Motor neuron (in vitro differentiated cells): Measurements from ENCODE around the gene C1orf141. TPM values are rescaled to one million over a fixed set of nuclear protein-coding genes. Genes with fewer than 3 reads are reported as not detected.
"Not testable (repeated sequence)": the region's sequence is repeated elsewhere in the genome, so short reads cannot be mapped to it uniquely, and the experiment has no call there.

Source experiments
- ATAC-seq, 8 experiments: fragments of 200-7000 bp; cut with Tn5 transposase; replicated peaks in 6 of 8; 2 replicates each; pipeline ENCODE4 v1.8.0; 2021; ENCODE audit warnings: mild to moderate bottlenecking in 8 of 8, moderate library complexity in 8 of 8
- H3K27ac ChIP-seq, 2 donors: fragments of 250-450 bp; sonication (Bioruptor Pico); 2 replicates each; pipeline ENCODE4 v1.9.0; 2021; ENCODE audit warnings: antibody characterized with exemption in 2 of 2, mild to moderate bottlenecking in 2 of 2, moderate library complexity in 1 of 2
- H3K4me1 ChIP-seq, 2 donors: fragments of 250-450 bp; sonication (Bioruptor Pico); replicated peaks in 1 of 2; 2 replicates each; pipeline ENCODE4 v1.6.1; 2021; ENCODE audit warnings: antibody characterized with exemption in 2 of 2, mild to moderate bottlenecking in 2 of 2, moderate library complexity in 1 of 2
- H3K4me3 ChIP-seq, 5 donors: fragments of 250-450 bp; sonication (Bioruptor Pico); 2 replicates each; pipeline ENCODE4 v1.9.0; 2021; ENCODE audit warnings: antibody characterized with exemption in 5 of 5, mild to moderate bottlenecking in 5 of 5, moderate library complexity in 4 of 5
- WGBS, 10 experiments: fragments of 450-650 bp; shearing (Covaris generic); methylation state at CpG; one replicate each; pipeline ENCODE4 v1.0.0; 2022; 5-methylcytosine and 5-hydroxymethylcytosine counted together
- in situ Hi-C, 9 experiments: fragments of 400-800 bp; cut with MboI; loops; one replicate each; pipeline ENCODE4 v1.15.0; 2021; ENCODE audit warnings: low sequenced_read_pairs in 9 of 9, low pct_unique_long_range_greater_than_20kb in 2 of 9; ENCODE audit not compliant: unreplicated experiment in 9 of 9
- total RNA-seq, 8 experiments: library from RNA; unstranded; fragments of 300-600 nt; gene quantifications; 2 replicates each; pipeline versions ENCODE4 v1.2.3 to v1.2.4, GENCODE V29; 2022

The C1orf141 gene
- total RNA-seq, 8 experiments from 2014 or later: 0.05 to 0.50 (median 0.14) TPM; not detected in 1

DNA sequence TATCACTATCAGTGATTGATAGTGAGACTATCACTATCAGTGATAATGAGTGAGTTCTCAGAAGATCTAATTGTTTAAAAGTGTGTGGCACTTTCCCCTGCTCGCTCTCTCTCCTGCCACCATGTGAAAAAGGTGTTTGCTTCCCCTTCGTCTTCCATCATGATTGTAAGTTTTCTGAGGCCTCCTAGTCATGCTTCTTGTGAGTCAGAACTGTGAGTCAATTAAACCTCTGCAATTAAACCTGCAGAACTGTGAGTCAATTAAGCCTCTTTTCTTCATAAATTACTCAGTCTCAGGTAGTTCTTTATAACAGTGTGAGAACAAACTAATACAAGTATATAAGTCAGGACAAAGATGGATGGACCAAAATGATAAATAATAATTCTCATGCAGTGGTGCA is 24.5 kb upstream of the C1orf141 start:
- Histone ChIP-seq H3K4me1 (no peaks in the 10 kb centered on the region), H3K4me3 (no peak overlapping the region), H3K27ac (no peak overlapping the region)
- no peak for ATAC-seq
- 17 to 100% (median 80%) methylated on average over 1 to 2 of the region's 2 CpGs; no CpG with 5 or more reads in 5 of the 10 experiments for WGBS, 10 experiments
- in situ Hi-C loops: loop anchor here in 1 of 9 experiments (25.0 kb wide), 1 partner anchor 397 kb away; the partner anchor contains the start of gene DYNLT5

DNA sequence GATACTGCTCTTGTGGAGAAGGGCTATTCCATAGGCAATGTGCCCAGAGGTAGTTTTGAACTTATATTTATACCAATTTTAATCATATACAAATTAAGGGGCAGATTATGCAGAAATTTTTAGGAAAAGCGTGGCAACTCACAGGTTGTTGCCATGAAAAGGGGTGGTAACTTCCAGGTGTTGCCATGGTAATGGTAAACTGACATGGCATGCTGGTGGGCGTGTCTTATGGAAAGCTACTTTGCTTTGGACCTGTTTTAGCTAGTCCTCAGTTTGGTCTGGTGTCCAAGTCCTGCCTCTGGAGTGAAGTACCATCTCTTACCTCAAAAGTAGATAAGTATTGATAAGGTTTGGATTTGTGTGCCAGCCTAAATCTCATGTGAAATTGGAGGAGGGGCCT is 23.6 kb upstream of the C1orf141 start:
- Histone ChIP-seq H3K27ac (no peak overlapping the region), H3K4me1 (no peaks in the 10 kb centered on the region), H3K4me3 (no peak overlapping the region)
- 29 to 93% (median 57%) methylated on average over 1 to 2 of the region's 2 CpGs; no CpG with 5 or more reads in 2 of the 10 experiments for WGBS, 10 experiments
- in situ Hi-C loops: loop anchor here in 1 of 9 experiments (25.0 kb wide), 1 partner anchor 396 kb away; the partner anchor contains the start of gene DYNLT5
- ATAC-seq: no peak

DNA sequence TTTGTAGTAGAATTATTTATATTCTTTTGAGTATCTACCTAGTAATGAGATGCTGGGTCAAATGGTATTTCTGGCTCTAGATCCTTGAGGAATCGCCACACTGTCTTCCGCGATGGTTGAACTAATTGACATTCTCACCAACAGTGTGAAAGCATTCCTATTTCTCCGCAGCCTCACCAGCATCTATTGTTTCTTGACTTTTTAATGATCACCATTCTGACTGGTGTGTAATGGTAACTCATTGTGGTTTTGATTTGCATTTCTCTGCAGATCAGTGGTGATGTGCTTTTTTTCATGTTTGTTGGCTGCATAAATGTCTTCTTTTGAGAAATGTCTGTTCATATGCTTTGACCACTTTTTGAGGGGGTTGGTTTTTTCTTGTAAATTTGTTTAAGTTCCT is 16.2 kb upstream of the C1orf141 start:
- ATAC-seq: no peak
- in situ Hi-C loops: loop anchor here in 1 of 9 experiments (25.0 kb wide), 1 partner anchor 389 kb away; the partner anchor contains the start of gene DYNLT5
- H3K4me1 ChIP-seq: no peaks in the 10 kb centered on the region

GRCh38 chr1:67149179-67149770 is 14.5 kb upstream of the C1orf141 start:
- Histone ChIP-seq H3K27ac (no peak overlapping the region), H3K4me1 (no peaks in the 10 kb centered on the region), H3K4me3 (no peak overlapping the region)
- 6 to 34% (median 26%) methylated on average over 3 to 9 of the region's 9 CpGs for WGBS, 10 experiments
- ATAC-seq: peak in 6 of 8 experiments; percentile 53 to 100 (median 93)
- in situ Hi-C loops: loop anchor here in 4 of 9 experiments (10.0 to 25.0 kb wide), 2 partner anchors 154 to 387 kb away; partner anchors contain the start of gene DYNLT5 (in 3 of the 4)

More for the DNA sequence above, 16.2 kb upstream of the C1orf141 start:
- 72 to 100% (median 87%) methylated on average over 2 to 4 of the region's 4 CpGs for WGBS, 10 experiments
- Histone ChIP-seq H3K27ac (no peak overlapping the region), H3K4me3 (no peak overlapping the region)

DNA sequence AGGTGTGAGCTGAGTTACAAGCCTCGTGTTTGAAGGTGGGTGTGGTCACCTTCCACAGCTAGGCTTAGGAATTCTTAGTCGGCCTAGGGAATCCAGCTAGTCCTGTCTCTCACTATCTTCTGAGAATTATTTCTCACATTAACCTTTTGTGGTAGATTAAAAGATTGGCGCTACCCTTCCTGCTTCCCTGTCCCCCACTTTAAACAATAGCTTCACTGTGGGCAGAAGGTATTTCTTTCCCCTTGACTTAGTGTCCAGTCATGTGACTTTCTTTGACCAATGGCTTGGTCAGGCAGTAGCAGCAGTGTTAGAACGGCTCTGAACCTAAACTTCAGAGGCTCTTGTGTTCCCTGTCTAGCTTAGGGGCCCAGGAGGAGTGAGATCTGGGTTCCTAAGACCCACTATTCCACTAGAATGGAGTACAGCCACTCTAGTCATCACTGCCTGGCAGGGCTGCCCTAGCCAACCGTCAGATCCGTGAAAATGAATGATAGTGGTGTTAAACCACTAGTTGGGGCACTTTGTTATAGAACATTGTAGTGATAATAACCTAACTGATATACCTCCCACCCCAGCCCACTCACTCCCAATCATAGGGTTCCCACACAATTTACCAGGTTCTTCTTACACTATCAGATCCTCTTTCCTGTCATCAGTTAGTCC is 13.9 kb upstream of the C1orf141 start:
- H3K4me3 ChIP-seq: no peak overlapping the region
- in situ Hi-C loops: loop anchor here in 4 of 9 experiments (10.0 to 25.0 kb wide), 2 partner anchors 154 to 386 kb away; partner anchors contain the start of gene DYNLT5 (in 3 of the 4)
- H3K27ac ChIP-seq: no peak overlapping the region
- H3K4me1 ChIP-seq: no peaks in the 10 kb centered on the region
- 43 to 100% (median 71%) methylated on average over 1 to 6 of the region's 6 CpGs; no CpG with 5 or more reads in 3 of the 10 experiments for WGBS, 10 experiments
- ATAC-seq: peak in 4 of 8 experiments; percentile 28 to 60 (median 34)

GRCh38 chr1:67147973-67148372 is 13.2 kb upstream of the C1orf141 start:
- in situ Hi-C loops: loop anchor here in 4 of 9 experiments (10.0 to 25.0 kb wide), 2 partner anchors 153 to 386 kb away; partner anchors contain the start of gene DYNLT5 (in 3 of the 4)
- H3K4me1 ChIP-seq, H3K4me3 ChIP-seq, ATAC-seq, H3K27ac ChIP-seq: not testable (repeated sequence)
- WGBS, 10 experiments: 82 to 98% (median 92%) methylated on average over 2 to 13 of the region's 20 CpGs; no CpG with 5 or more reads in 3 of the 10 experiments

DNA sequence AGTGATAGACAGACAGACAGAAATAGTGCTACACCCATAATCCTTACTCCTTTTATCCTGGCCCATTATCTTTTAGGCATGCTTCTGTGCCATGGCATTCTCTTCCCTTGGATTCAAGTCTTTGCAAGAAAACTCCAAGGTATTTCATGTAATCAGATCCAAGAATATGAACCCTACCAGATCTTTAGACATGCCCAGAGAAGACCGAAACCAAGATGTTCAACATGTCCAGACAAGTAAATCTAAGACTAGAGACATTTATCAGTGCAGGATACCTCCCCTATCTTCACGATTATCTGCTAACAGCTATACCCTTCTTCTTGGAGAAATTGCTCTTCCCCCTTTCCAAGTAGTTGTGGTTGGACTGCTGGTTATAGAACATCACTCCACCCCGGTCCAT is 11.8 kb upstream of the C1orf141 start:
- no peak overlapping the region for H3K27ac ChIP-seq
- in situ Hi-C loops: loop anchor here in 4 of 9 experiments (10.0 to 25.0 kb wide), 2 partner anchors 152 to 384 kb away; partner anchors contain the start of gene DYNLT5 (in 3 of the 4)
- H3K4me3 ChIP-seq: no peak overlapping the region
- 69 to 100% (median 95%) methylated on average over 1 to 3 of the region's 3 CpGs; no CpG with 5 or more reads in 2 of the 10 experiments for WGBS, 10 experiments
- H3K4me1 ChIP-seq: no peaks in the 10 kb centered on the region
- ATAC-seq: no peak

DNA sequence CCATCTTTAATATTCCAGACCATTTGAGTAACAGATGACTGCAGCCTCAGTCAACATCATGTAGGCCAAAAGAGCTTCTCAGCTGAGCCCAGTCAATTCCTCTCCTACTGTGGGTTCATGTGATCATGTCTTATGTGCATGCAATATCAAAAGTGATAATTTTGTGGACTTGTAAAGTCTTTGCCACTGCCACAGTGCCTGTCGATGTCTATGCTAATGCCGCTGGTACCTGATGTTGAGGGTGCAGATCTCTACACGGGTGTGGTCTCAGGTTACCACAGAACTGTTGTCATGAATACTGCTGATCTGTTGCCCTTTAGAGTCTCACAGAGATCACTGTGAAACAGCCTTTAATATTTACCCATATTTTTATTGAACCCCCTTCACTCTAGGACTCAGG is 11.3 kb upstream of the C1orf141 start:
- Histone ChIP-seq H3K4me1 (no peaks in the 10 kb centered on the region), H3K4me3 (no peak overlapping the region), H3K27ac (no peak overlapping the region)
- no peak for ATAC-seq
- in situ Hi-C loops: loop anchor here in 4 of 9 experiments (10.0 to 25.0 kb wide), 2 partner anchors 151 to 384 kb away; partner anchors contain the start of gene DYNLT5 (in 3 of the 4)
- 87 to 100% (median 94%) methylated on average over 1 to 3 of the region's 3 CpGs; no CpG with 5 or more reads in 2 of the 10 experiments for WGBS, 10 experiments

DNA sequence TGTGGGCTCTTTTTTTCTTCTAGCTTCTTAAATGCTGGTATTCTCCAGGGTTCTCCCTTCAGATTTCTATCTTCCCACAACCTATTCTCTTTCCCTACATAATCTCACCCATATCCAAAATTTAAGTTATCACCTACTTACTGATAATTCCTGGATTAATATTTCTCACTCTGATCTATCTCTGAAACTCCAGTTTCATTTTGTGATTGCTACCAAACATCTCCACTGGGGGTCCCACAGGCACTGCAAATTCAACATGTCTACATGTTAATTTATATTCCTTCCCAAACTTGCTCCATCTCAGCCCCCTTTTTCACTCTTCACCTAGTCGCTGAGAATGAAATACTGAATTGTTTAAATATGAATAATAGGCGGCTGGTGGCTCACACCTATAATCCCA is 9.9 kb upstream of the C1orf141 start:
- no peaks in the 10 kb centered on the region for H3K4me1 ChIP-seq
- no peak overlapping the region for H3K4me3 ChIP-seq
- ATAC-seq: no peak
- WGBS, 10 experiments: 38 to 100% (median 87%) methylated on average over 1 to 2 of the region's 2 CpGs
- in situ Hi-C loops: loop anchor here in 4 of 9 experiments (10.0 to 25.0 kb wide), 2 partner anchors 150 to 382 kb away; partner anchors contain the start of gene DYNLT5 (in 3 of the 4)
- no peak overlapping the region for H3K27ac ChIP-seq

GRCh38 chr1:67143966-67144365 is 9.2 kb upstream of the C1orf141 start:
- in situ Hi-C loops: loop anchor here in 4 of 9 experiments (10.0 to 25.0 kb wide), 2 partner anchors 149 to 382 kb away; partner anchors contain the start of gene DYNLT5 (in 3 of the 4)
- Histone ChIP-seq H3K4me3 (no peak overlapping the region), H3K4me1 (no peaks in the 10 kb centered on the region), H3K27ac (no peak overlapping the region)
- WGBS, 10 experiments: 61 to 100% (median 94%) methylated on average over 2 to 3 of the region's 3 CpGs; no CpG with 5 or more reads in 1 of the 10 experiments
- no peak for ATAC-seq

GRCh38 chr1:67142931-67143330 is 8.2 kb upstream of the C1orf141 start:
- 34 to 86% (median 63%) methylated on average over 1 to 3 of the region's 3 CpGs for WGBS, 10 experiments
- H3K4me1 ChIP-seq: no peaks in the 10 kb centered on the region
- ATAC-seq: no peak
- in situ Hi-C loops: loop anchor here in 4 of 9 experiments (10.0 to 25.0 kb wide), 2 partner anchors 148 to 381 kb away; partner anchors contain the start of gene DYNLT5 (in 3 of the 4)
- no peak overlapping the region for H3K27ac ChIP-seq
- no peak overlapping the region for H3K4me3 ChIP-seq

DNA sequence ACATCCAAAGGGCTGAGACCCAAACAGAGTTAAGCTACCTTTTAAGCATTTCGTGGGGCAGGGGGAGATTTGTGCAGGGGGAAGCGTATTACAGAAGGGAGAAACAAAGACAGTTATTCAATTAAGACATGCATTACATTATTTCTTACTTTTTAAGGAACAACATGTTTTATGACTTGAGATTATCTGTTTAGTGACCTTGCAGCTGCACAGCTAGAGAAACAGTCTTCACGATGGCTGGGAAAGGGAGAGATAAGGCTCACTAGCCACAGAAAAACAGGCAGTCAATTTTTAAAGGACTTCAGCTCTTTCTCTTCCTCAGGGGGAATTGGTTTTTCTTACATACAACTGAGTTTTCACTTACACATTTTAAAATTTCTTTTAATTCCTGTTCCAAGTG is 7.1 kb upstream of the C1orf141 start:
- ATAC-seq, H3K27ac ChIP-seq, H3K4me3 ChIP-seq, H3K4me1 ChIP-seq: not testable (repeated sequence)
- 17 to 94% (median 82%) methylated on average over 1 to 3 of the region's 3 CpGs; no CpG with 5 or more reads in 1 of the 10 experiments for WGBS, 10 experiments
- in situ Hi-C loops: loop anchor here in 4 of 9 experiments (10.0 to 25.0 kb wide), 2 partner anchors 147 to 380 kb away; partner anchors contain the start of gene DYNLT5 (in 3 of the 4)
